ENCODE measurements around the gene LUZP2.

GRCh38 chr11:24609192-24610119 is 112.6 kb downstream of the LUZP2 start:
- TF ChIP-seq CTCF (IDR thresholded peaks at IDR 0.05; ENCODE audit: low read length) (no peak), EZH2 (optimal IDR thresholded peaks at IDR 0.05; ENCODE audit: low read depth, low read length) (no peak)
